Vagina (tissue), 2 donors: ENCODE data around the gene ENOX2.

Experiments used
- POLR2AphosphoS5 ChIP-seq, 2 donors: sonication (generic); formaldehyde crosslinking; IDR thresholded peaks; one replicate each; pipeline ENCODE4 v1.9.0; 2017; ENCODE audit warnings: antibody characterized with exemption in 2 of 2, mild to moderate bottlenecking in 2 of 2, low read depth in 1 of 2; ENCODE audit not compliant: insufficient read depth in 1 of 2
- TF ChIP-seq, protein P1 (sequence below), 3 experiments: fragments of 450-650 bp in 2 of 3; fragments of 200-600 bp in 1 of 3; sonication (generic) in 1 of 3; IDR thresholded peaks; one replicate each; pipeline ENCODE4 v1.5.1; 2017 to 2019; ENCODE audit warnings: antibody characterized with exemption in 3 of 3, mild to moderate bottlenecking in 2 of 3, moderate library complexity in 2 of 3

DNA sequence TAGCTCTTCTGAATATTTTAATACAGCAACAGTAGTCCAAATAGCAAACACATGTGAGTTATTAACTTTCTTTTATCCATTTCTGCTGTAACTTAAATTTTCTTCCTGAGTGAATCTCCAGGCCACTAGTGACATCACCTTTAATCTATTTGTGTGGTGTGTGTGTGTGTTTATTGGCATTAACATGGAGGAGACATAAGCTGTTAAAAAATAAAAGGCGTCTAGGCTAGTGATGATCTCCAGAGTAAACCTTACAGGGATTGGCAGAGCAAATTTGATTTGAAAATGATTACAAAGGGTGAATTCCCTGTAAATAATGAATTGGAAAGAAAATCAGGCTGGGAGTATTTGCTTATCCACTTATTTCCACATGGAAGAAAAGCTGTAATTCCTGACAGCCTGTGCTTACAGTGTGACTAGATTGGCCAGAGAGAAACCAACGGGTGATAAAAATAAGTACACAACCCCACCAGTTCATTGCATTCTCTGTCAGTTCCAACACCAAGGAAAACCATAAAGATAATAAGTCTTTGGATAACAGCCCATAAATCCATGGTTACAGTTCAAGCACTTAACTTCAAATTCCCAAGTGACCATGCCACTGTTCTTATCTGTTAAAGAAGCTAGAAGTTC is 186.1 kb downstream of the ENOX2 start:
- no peak for TF ChIP-seq POLR2AphosphoS5 (IDR thresholded peaks at IDR 0.05; ENCODE audit: insufficient read depth in 1 of 2, low read depth in 1 of 2)
- TF ChIP-seq, protein P1, sequence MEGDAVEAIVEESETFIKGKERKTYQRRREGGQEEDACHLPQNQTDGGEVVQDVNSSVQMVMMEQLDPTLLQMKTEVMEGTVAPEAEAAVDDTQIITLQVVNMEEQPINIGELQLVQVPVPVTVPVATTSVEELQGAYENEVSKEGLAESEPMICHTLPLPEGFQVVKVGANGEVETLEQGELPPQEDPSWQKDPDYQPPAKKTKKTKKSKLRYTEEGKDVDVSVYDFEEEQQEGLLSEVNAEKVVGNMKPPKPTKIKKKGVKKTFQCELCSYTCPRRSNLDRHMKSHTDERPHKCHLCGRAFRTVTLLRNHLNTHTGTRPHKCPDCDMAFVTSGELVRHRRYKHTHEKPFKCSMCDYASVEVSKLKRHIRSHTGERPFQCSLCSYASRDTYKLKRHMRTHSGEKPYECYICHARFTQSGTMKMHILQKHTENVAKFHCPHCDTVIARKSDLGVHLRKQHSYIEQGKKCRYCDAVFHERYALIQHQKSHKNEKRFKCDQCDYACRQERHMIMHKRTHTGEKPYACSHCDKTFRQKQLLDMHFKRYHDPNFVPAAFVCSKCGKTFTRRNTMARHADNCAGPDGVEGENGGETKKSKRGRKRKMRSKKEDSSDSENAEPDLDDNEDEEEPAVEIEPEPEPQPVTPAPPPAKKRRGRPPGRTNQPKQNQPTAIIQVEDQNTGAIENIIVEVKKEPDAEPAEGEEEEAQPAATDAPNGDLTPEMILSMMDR (IDR thresholded peaks at IDR 0.05): no peak
